HepG2 (cell line): ENCODE data around the gene JMJD1C. TPM values are rescaled to one million over a fixed set of nuclear protein-coding genes. Genes with fewer than 3 reads are reported as not detected.

Experiments
- ASH2L ChIP-seq: fragments of 300-600, 200-600 bp; sonication (generic); IDR thresholded peaks from 2 replicates; pipeline ENCODE4 v1.7.0; 2017; ENCODE audit warnings: low read depth, mild to moderate bottlenecking, moderate library complexity, mixed read lengths, low read length; ENCODE audit not compliant: insufficient read length
- CAMTA2 ChIP-seq: sonication (generic); formaldehyde crosslinking; IDR thresholded peaks from 2 replicates; pipeline ENCODE4 v1.4.0; 2020; ENCODE audit warnings: mild to moderate bottlenecking, missing genetic modification reagents, borderline replicate concordance
- FOXA1 ChIP-seq, 2 experiments: fragments of 450-650 bp in 1 of 2; sonication (generic) in 1 of 2; formaldehyde crosslinking in 1 of 2; IDR thresholded peaks; 2 replicates each; pipeline versions ENCODE4 v1.4.0 to v1.6.1; 2016 to 2020; ENCODE audit warnings: missing genetic modification reagents in 1 of 2
- HNRNPH1 ChIP-seq: fragments of 200-400 bp; formaldehyde crosslinking; optimal IDR thresholded peaks from 2 replicates; pipeline ENCODE3; 2017; ENCODE audit warnings: mild to moderate bottlenecking, low read depth, low read length
- MEF2D ChIP-seq: sonication (generic); formaldehyde crosslinking; IDR thresholded peaks from 2 replicates; pipeline ENCODE4 v1.5.1; 2020; ENCODE audit warnings: mild to moderate bottlenecking, missing genetic modification reagents
- MIER2 ChIP-seq: IDR thresholded peaks from 2 replicates; pipeline ENCODE4 v1.6.1; 2016; ENCODE audit warnings: missing biosample characterization, missing genetic modification reagents
- MYC ChIP-seq: sonication (generic); formaldehyde crosslinking; IDR thresholded peaks from 2 replicates; pipeline ENCODE4 v1.9.0; 2021; ENCODE audit warnings: missing genetic modification reagents, borderline replicate concordance
- NCOR1 ChIP-seq: fragments of 200-600 bp; sonication (generic); IDR thresholded peaks from 2 replicates; pipeline ENCODE4 v1.7.0; 2017; ENCODE audit warnings: antibody characterized with exemption, low read length, borderline replicate concordance
- POLR2AphosphoS2 ChIP-seq: IDR thresholded peaks from 2 replicates; pipeline ENCODE4 v1.6.1; 2011; ENCODE audit warnings: low read depth, low read length, improper control_type of control experiment
- SPEN ChIP-seq: sonication (generic); formaldehyde crosslinking; IDR thresholded peaks from 2 replicates; pipeline ENCODE4 v1.5.1; 2020; ENCODE audit warnings: low read depth, mild to moderate bottlenecking, missing genetic modification reagents
- SUZ12 ChIP-seq: fragments of 150-350 bp; IDR thresholded peaks from 2 replicates; pipeline ENCODE4 v1.6.1; 2014; ENCODE audit warnings: low read depth, low read length
- ZC3H13 ChIP-seq: sonication (generic); formaldehyde crosslinking; IDR thresholded peaks from 2 replicates; pipeline ENCODE4 v1.8.1; 2023; ENCODE audit warnings: mild to moderate bottlenecking, missing genetic modification reagents, moderate library complexity
- ZFP1 ChIP-seq: IDR thresholded peaks from 2 replicates; pipeline ENCODE4 v1.6.1; 2016
- ZFP37 ChIP-seq: sonication (generic); formaldehyde crosslinking; IDR thresholded peaks from 2 replicates; pipeline ENCODE4 v1.4.0; 2020; ENCODE audit warnings: missing genetic modification reagents, borderline replicate concordance
- ZGPAT ChIP-seq: IDR thresholded peaks from 2 replicates; pipeline ENCODE4 v1.6.1; 2016; ENCODE audit warnings: mild to moderate bottlenecking
- ZNF142 ChIP-seq: sonication (generic); formaldehyde crosslinking; IDR thresholded peaks from 2 replicates; pipeline ENCODE4 v1.4.0; 2020; ENCODE audit warnings: missing genetic modification reagents
- ZNF441 ChIP-seq: sonication (generic); formaldehyde crosslinking; IDR thresholded peaks from 2 replicates; pipeline ENCODE4 v1.7.0; 2021; ENCODE audit warnings: missing genetic modification reagents, borderline replicate concordance
- ZNF552 ChIP-seq: sonication (generic); formaldehyde crosslinking; IDR thresholded peaks from 2 replicates; pipeline ENCODE4 v1.9.0; 2022; ENCODE audit warnings: missing genetic modification reagents, mild to moderate bottlenecking, borderline replicate concordance
- ZNF652 ChIP-seq: IDR thresholded peaks from 2 replicates; pipeline ENCODE4 v1.6.1; 2016; ENCODE audit warnings: low read depth, borderline replicate concordance
- ZSCAN31 ChIP-seq: sonication (generic); formaldehyde crosslinking; IDR thresholded peaks from 2 replicates; pipeline ENCODE4 v1.5.0; 2020; ENCODE audit warnings: low read depth, mild to moderate bottlenecking, missing genetic modification reagents
- polyA plus RNA-seq, 8 experiments: library from polyadenylated mRNA; depleted of rRNA in 3 of 8; stranded (reverse) in 7 of 8; unstranded in 1 of 8; fragments of >200 nt; fragmentation: Illumina TruSeq in 4 of 8; extraction: Trizol in 4 of 8; gene quantifications; 2 replicates each; pipeline versions ENCODE4 v1.2.1 to v1.2.3, GENCODE V29; 2011 to 2016; ENCODE audit warnings: low read depth in 4 of 8, missing spikeins in 1 of 8, mixed read lengths in 1 of 8; ENCODE audit not compliant: insufficient read depth in 1 of 8
- total RNA-seq, 5 experiments: library from RNA; depleted of rRNA; stranded (reverse); fragments of >200 nt; fragmentation: Illumina TruSeq; extraction: Trizol; gene quantifications; 2 replicates each; pipeline ENCODE4 v1.2.3, GENCODE V29; 2016; ENCODE audit warnings: low read depth in 1 of 5

The JMJD1C gene
- total and polyA plus RNA-seq, 2 of the 13 experiments (the other 11 are each of a cell fraction or from before 2014, with no cell fraction given): 42.3 to 42.7 TPM

DNA sequence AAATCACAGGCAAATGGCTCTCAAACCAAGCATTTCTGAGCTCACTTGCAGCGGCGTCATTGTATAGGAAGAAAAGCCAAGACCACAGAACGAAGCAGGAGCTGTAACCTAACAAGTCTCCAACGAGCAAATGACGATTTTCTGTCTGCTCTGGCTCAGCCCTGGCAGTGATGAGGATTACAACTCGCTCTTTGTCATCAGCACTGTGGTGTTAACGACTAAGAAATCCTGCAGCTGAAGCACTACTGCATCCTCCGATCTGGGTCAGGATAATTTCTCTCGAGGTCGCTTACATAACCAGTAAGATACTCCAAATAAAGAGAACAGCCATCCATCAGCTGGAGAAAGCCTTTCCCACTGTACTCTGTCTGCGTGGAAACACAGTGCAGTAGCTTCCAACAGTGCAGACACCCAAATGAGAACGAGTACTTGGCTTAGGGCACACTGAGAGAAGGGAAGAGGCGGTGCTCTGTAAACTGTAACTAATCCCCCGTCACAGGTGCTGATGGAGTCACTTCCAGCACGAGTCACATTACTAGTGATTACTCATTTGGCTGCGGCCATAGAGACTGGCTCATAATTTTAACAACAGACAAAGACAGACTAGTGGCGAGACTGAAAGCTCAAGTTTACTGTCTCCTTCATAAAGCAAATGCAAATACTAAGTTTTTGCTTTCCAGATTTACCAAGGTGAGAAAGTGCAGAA lies 196.8 kb downstream of the JMJD1C start (continued):
- TF ChIP-seq MEF2D (CRISPR knock-in tag): peak; percentile 69; the same call in 1 of the 2 replicates
- peak; percentile 61 for TF ChIP-seq ZGPAT (CRISPR knock-in tag)
- TF ChIP-seq ZSCAN31 (CRISPR knock-in tag): peak; percentile 28; the same call in 1 of the 2 replicates
- no peak for TF ChIP-seq POLR2AphosphoS2
- no peak for TF ChIP-seq HNRNPH1
- no peak for TF ChIP-seq ASH2L
- TF ChIP-seq NCOR1: peak; percentile 52; the same call in 1 of the 2 replicates
- peak; percentile 76; the same call in 1 of the 2 replicates for TF ChIP-seq SPEN (CRISPR knock-in tag)
- TF ChIP-seq ZFP1 (CRISPR knock-in tag): no peak
- peak; percentile 47; the same call in 1 of the 2 replicates for TF ChIP-seq MYC (CRISPR knock-in tag)
- TF ChIP-seq ZNF652 (CRISPR knock-in tag): no peak
- TF ChIP-seq ZNF552 (CRISPR knock-in tag): 0 out of 2 replicates have a peak, but pooled peaks have one; percentile 37
- TF ChIP-seq FOXA1 (IDR thresholded peaks at IDR 0.05): no peak
- peak; percentile 20; the same call in 1 of the 2 replicates for TF ChIP-seq FOXA1 (CRISPR knock-in tag; IDR thresholded peaks at IDR 0.05)
- peak; percentile 66 for TF ChIP-seq ZNF142
- peak; percentile 26; the same call in 1 of the 2 replicates for TF ChIP-seq ZNF441 (CRISPR knock-in tag)
- TF ChIP-seq ZC3H13 (CRISPR knock-in tag): no peak
- TF ChIP-seq CAMTA2: no peak
- TF ChIP-seq MIER2 (CRISPR knock-in tag): 0 out of 2 replicates have a peak, but pooled peaks have one; percentile 13
- no peak for TF ChIP-seq SUZ12
- TF ChIP-seq ZFP37 (CRISPR knock-in tag): no peak
